ENCODE measurements around the gene CCDC24. TPM values are rescaled to one million over a fixed set of nuclear protein-coding genes. Genes with fewer than 3 reads are reported as not detected.

CCDC24 gene
- total RNA-seq, 2 donors from 2014 or later: 1.4 to 1.5 TPM

DNA sequence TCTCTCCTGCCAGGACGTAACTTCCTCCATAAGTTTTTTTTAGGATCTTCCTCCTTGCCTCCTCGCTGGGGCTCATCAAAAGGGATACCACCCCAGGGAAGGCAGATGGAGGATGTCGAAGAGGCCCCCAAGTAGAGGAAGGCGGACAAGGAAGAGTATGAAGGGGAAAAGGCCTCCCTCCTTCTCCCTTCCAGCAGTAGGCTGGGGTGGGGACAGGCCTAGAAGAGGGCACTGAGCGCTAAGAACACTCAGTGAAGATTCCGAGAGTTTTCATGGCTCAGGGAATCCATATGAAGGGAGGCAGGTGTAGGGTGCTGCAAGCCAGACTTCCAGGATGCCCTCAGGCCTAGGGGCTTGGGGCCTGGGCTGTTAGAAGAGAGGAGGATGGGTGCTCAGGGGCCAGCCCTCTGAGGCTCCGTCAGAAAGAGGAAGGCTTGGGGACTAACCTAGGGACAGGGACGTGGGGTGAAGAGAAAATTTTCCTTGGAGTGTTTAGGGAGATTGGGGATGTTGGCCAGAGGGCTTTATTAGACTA is 41.7 kb downstream of the CCDC24 start:
- DNase-seq (no peak), ATAC-seq (no peak)
- Mint-ChIP-seq H3K4me3 (no peak overlapping the region), H3K4me1 (peaks cover 36% of the 10 kb centered on the region), H3K36me3 (ENCODE audit: low read depth) (no peaks in the 10 kb centered on the region), H3K27me3 (no peaks in the 10 kb centered on the region), H3K27ac (peak overlapping the region; percentile 75)
- no peaks in the 10 kb centered on the region for H3K9me3 ChIP-seq (ENCODE audit: control insufficient read depth, low read length, poor library complexity, severe bottlenecking)

- Mint-ChIP-seq H3K27me3 (no peaks in the 10 kb centered on the region), H3K4me1 (peaks cover 32% of the 10 kb centered on the region), H3K27ac (peak overlapping the region; percentile 75), H3K4me3 (no peak overlapping the region), H3K36me3 (ENCODE audit: low read depth) (no peaks in the 10 kb centered on the region)
- ATAC-seq: no peak
- DNase-seq: no peak
- no peaks in the 10 kb centered on the region for H3K9me3 ChIP-seq (ENCODE audit: control insufficient read depth, low read length, poor library complexity, severe bottlenecking)
Measured at GRCh38 chr1:44033756-44034155, 42.4 kb downstream of the CCDC24 start.

DNA sequence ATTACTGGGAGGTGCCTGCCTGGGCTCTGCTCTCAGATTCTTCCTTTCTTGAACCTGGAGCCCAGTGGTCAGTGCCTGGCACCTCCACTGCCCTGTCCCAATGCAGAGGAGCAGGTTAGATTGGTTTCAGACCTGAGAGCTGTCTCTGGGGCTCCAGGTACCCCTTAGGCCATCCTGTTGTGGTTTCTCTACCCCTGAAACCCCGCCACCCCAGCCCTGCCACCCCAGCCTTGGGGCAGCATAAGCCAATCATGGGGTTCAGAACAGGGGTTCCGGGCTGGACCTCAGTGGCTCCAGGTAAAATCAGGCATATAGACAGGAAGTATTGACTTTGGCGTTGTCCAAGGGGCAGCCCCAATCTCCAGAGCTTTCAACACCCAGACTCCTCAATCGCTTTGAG is 43.0 kb downstream of the CCDC24 start:
- H3K9me3 ChIP-seq (ENCODE audit: control insufficient read depth, low read length, poor library complexity, severe bottlenecking): no peaks in the 10 kb centered on the region
- no peaks in the 10 kb centered on the region for H3K36me3 Mint-ChIP-seq (ENCODE audit: low read depth)
- H3K27me3 Mint-ChIP-seq: no peaks in the 10 kb centered on the region
- H3K27ac Mint-ChIP-seq: no peak overlapping the region
- peaks cover 25% of the 10 kb centered on the region for H3K4me1 Mint-ChIP-seq
- ATAC-seq (no peak), DNase-seq (no peak)
- no peak overlapping the region for H3K4me3 Mint-ChIP-seq

DNA sequence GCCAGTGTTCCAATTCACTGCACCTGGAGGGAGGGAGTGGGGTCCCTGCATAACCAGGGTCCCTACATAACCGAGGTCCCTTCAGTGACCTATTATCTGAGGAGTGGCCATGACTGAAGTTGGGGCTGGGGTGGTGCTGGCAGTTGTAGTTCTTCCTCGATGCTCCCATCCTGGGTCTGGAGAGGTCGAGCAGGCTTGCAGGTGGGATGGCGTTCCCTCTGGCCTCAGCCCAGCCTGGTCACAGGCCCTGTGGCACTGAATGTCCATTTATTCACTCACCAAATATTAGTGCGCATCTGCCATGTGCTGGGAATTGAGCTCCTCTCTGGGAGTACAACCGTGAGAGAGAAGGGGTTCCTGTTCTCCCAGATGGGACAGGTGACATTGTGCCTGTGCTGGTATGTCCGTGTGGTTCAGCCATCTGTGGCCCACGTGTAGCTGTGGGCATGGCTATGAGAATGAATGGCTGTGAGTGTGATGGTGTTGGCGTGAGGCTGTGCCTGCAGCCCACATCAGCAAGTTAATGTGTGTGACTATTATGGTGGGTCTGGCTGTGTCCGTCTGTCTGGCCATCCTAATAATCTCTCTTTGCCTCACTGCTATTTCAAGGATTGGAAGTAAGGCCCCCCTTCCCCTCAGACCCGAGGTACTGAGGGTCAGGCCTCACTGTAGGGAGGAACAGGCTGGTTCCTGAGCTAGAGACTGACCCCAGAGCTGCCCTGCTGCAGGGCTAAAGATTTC is 43.7 kb downstream of the CCDC24 start:
- H3K9me3 ChIP-seq (ENCODE audit: control insufficient read depth, low read length, poor library complexity, severe bottlenecking): no peaks in the 10 kb centered on the region
- no peak overlapping the region for H3K4me3 Mint-ChIP-seq
- peaks cover 5% of the 10 kb centered on the region for H3K27me3 Mint-ChIP-seq
- H3K27ac Mint-ChIP-seq: no peak overlapping the region
- H3K4me1 Mint-ChIP-seq: peaks cover 20% of the 10 kb centered on the region
- no peaks in the 10 kb centered on the region for H3K36me3 Mint-ChIP-seq (ENCODE audit: low read depth)
- ATAC-seq: no peak
- DNase-seq: no peak

DNA sequence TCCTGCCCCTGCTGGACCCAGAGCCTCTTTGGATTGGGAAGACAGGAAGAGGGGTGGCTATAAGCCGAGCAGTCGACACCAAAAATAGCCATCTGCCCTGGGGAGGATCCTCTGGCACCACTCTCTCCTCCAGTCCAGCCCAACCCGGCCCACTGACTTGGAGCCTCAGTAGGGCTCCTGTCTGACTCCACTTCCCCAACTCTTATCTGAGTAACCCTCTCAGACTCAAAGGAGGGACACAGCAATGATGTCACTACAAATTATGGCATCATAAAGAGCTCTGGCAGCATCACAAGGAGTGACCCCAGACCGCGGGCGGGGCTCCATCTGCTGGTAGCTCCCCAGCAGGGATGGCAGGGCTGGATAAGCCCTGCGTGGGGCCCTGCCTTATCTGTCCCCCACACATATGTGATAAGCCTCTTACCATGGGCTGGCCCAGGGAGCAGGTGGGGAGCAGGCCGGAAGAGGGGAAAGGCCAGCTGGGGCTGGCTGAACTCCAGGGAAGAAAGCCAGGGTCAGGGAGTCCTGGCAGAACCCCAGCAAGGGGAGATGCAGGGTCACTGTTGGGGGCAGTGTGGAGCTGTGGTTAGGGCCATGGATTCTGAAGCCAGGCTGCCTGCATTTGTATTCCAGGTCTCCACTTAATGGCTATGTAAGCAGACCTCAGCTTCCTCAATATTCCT is 44.5 kb downstream of the CCDC24 start:
- Mint-ChIP-seq H3K36me3 (ENCODE audit: low read depth) (no peaks in the 10 kb centered on the region), H3K27ac (peak overlapping the region; percentile 74), H3K4me1 (peaks cover 20% of the 10 kb centered on the region), H3K27me3 (peaks cover 5% of the 10 kb centered on the region), H3K4me3 (no peak overlapping the region)
- no peaks in the 10 kb centered on the region for H3K9me3 ChIP-seq (ENCODE audit: control insufficient read depth, low read length, poor library complexity, severe bottlenecking)
- DNase-seq (no peak), ATAC-seq (no peak)

- H3K36me3 Mint-ChIP-seq (ENCODE audit: low read depth): no peaks in the 10 kb centered on the region
- H3K9me3 ChIP-seq (ENCODE audit: control insufficient read depth, low read length, poor library complexity, severe bottlenecking): no peaks in the 10 kb centered on the region
- ATAC-seq: peak; percentile 89
- peak overlapping the region; percentile 74 for H3K27ac Mint-ChIP-seq
- peaks cover 16% of the 10 kb centered on the region for H3K4me1 Mint-ChIP-seq
- H3K27me3 Mint-ChIP-seq: peaks cover 5% of the 10 kb centered on the region
- DNase-seq: peak; percentile 38 to 62 (median 39)
- no peak overlapping the region for H3K4me3 Mint-ChIP-seq
Measured at GRCh38 chr1:44036409-44037139, 45.2 kb downstream of the CCDC24 start.

DNA sequence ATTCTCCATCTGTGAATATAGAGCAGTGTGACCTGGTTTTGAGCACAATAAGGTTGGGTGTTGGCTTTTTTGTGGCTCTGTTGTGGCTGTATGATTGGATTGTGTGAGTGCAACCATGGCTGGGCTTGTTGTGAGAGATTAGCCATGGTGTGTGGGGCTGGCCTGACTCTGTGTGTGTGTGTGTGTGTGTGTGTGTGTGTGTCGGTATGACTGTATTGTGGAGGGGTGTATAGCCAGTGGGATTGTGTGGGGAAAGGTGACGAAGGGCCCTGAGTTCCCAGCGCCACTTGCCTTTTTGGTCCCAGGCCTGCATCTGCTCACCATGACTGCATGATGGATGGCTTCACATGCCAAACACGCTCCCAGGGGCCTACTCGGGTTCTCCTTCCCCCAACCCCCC is 45.8 kb downstream of the CCDC24 start:
- H3K4me3 Mint-ChIP-seq: no peak overlapping the region
- no peaks in the 10 kb centered on the region for H3K36me3 Mint-ChIP-seq (ENCODE audit: low read depth)
- H3K27ac Mint-ChIP-seq: peak overlapping the region; percentile 74
- H3K9me3 ChIP-seq (ENCODE audit: control insufficient read depth, low read length, poor library complexity, severe bottlenecking): no peaks in the 10 kb centered on the region
- ATAC-seq (peak; percentile 47), DNase-seq (no peak)
- H3K27me3 Mint-ChIP-seq: peaks cover 5% of the 10 kb centered on the region
- H3K4me1 Mint-ChIP-seq: peaks cover 15% of the 10 kb centered on the region

GRCh38 chr1:44038876-44039657 is 47.7 kb downstream of the CCDC24 start:
- ATAC-seq: no peak
- H3K4me3 Mint-ChIP-seq: no peak overlapping the region

GRCh38 chr1:44040418-44040817 is 49.0 kb downstream of the CCDC24 start:
- Mint-ChIP-seq H3K36me3 (ENCODE audit: low read depth) (no peaks in the 10 kb centered on the region), H3K4me3 (no peak overlapping the region), H3K27me3 (peaks cover 15% of the 10 kb centered on the region), H3K4me1 (peaks cover 5% of the 10 kb centered on the region), H3K27ac (no peak overlapping the region)
- no peaks in the 10 kb centered on the region for H3K9me3 ChIP-seq (ENCODE audit: control insufficient read depth, low read length, poor library complexity, severe bottlenecking)
- no peak for ATAC-seq
- DNase-seq: no peak

More at GRCh38 chr1:44038876-44039657, 47.7 kb downstream of the CCDC24 start:
- no peaks in the 10 kb centered on the region for H3K9me3 ChIP-seq (ENCODE audit: control insufficient read depth, low read length, poor library complexity, severe bottlenecking)
- no peak for DNase-seq
- Mint-ChIP-seq H3K36me3 (ENCODE audit: low read depth) (no peaks in the 10 kb centered on the region), H3K27me3 (peaks cover 7% of the 10 kb centered on the region), H3K4me1 (peaks cover 5% of the 10 kb centered on the region), H3K27ac (no peak overlapping the region)

DNA sequence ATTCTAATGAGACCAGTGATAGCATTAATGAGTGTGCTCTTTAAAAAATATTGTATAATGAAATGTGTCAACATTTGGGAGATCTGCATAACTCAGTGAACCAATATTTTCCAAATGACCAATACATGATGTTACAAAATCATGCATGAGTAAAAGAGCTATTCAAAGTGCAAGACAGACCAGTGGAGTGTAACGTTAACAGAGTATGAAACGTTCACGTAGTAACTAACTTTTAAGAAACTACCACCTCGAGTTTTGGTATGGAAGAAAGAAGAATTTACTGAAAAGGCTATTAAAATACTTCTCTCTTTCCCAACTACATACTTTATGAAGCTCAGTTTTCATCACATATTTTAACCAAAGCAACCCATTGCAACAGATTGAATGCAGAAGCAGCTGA is 49.4 kb downstream of the CCDC24 start:
- Mint-ChIP-seq H3K4me3 (no peak overlapping the region), H3K36me3 (ENCODE audit: low read depth) (peaks cover 3% of the 10 kb centered on the region), H3K27ac (no peak overlapping the region), H3K4me1 (peaks cover 5% of the 10 kb centered on the region), H3K27me3 (peaks cover 18% of the 10 kb centered on the region)
- no peaks in the 10 kb centered on the region for H3K9me3 ChIP-seq (ENCODE audit: control insufficient read depth, low read length, poor library complexity, severe bottlenecking)
- ATAC-seq (no peak), DNase-seq (no peak)

DNA sequence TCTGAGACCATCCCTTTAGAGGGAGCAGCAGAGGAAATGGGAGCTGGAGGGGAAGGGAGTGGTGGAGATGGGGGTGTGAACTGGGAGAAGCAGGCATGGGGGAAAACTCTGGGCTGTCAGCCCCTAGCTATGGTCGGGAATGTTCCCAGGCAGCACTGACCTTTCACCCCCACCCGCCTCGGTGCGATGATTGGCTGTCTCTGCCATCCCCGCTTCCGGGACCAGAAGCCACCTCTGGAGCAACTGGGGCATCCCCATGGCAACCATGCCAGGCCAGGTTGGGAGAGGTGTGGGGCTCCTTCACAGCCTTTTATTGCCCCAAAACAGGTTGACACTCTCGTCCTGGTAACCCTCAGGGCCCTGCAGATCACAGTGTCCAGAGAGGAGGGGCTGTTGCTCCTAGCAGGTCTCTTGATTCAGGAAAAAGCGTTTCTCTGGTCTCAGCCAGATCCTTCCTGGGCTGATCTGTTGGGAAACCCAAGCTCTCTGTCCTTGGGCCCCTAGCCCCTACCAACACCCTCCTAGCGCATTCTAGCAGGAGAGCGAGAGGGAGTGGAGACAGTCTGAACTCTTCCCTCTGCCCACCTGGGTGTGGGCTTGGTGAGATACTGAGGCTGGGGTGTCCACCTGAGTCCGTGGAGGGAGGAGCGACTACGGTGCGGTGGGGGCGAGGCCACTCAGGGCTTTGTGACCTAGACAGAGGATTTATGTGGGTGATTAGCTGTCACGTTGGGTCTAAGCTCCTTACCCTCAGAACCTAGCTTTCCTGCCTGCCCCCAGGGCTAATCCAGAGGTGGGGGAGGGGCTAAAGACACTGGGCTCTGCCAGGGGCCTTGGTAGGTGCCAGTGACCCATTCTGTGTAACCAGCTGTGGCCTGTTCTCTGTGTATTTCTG is 52.0 kb downstream of the CCDC24 start:
- no peaks in the 10 kb centered on the region for H3K9me3 ChIP-seq (ENCODE audit: control insufficient read depth, low read length, poor library complexity, severe bottlenecking)
- peaks cover 5% of the 10 kb centered on the region for H3K4me1 Mint-ChIP-seq
- ATAC-seq: no peak
- H3K36me3 Mint-ChIP-seq (ENCODE audit: low read depth): peaks cover 3% of the 10 kb centered on the region
- no peak overlapping the region for H3K4me3 Mint-ChIP-seq
- H3K27me3 Mint-ChIP-seq: peaks cover 32% of the 10 kb centered on the region
- no peak for DNase-seq
- no peak overlapping the region for H3K27ac Mint-ChIP-seq
